Heart right ventricle (tissue), 16 donors: ENCODE results near the gene CASK. TPM values are rescaled to one million over a fixed set of nuclear protein-coding genes. Genes with fewer than 3 reads are reported as not detected.

Experiments
- ATAC-seq, 8 donors: fragments of 200-7000 bp; cut with Tn5 transposase; one replicate each; pipeline ENCODE4 v1.9.1; 2020; ENCODE audit warnings: mild to moderate bottlenecking in 8 of 8, moderate library complexity in 8 of 8, moderate number of reproducible peaks in 1 of 8
- DNase-seq, 2 donors: peaks; one replicate each; pipeline ENCODE4 v3.0.0-alpha.2; 2020
- H3K27ac ChIP-seq, 10 donors: fragments of 200-600 bp; sonication (generic) in 2 of 10; one replicate each; pipeline versions ENCODE4 v1.5.0 to v1.8.0; 2020 to 2022; ENCODE audit warnings: mild to moderate bottlenecking in 3 of 10
- H3K27me3 ChIP-seq, 7 donors: fragments of 200-600 bp; one replicate each; pipeline ENCODE4 v1.8.0; 2021 to 2022; ENCODE audit warnings: mild to moderate bottlenecking in 2 of 7
- H3K36me3 ChIP-seq, 9 donors: fragments of 200-600 bp; sonication (generic) in 1 of 9; one replicate each; pipeline versions ENCODE4 v1.5.0 to v1.8.0; 2020 to 2022; ENCODE audit warnings: mild to moderate bottlenecking in 2 of 9
- H3K4me1 ChIP-seq, 9 donors: fragments of 200-600 bp; sonication (generic) in 1 of 9; one replicate each; pipeline versions ENCODE4 v1.5.0 to v1.8.0; 2020 to 2022; ENCODE audit warnings: mild to moderate bottlenecking in 4 of 9
- H3K4me3 ChIP-seq, 10 donors: fragments of 200-600 bp; sonication (generic) in 2 of 10; one replicate each; pipeline versions ENCODE4 v1.5.0 to v1.8.0; 2020 to 2022; ENCODE audit warnings: mild to moderate bottlenecking in 7 of 10, moderate library complexity in 2 of 10
- H3K9me3 ChIP-seq, 11 donors: fragments of 200-600 bp in 10 of 11; sonication (generic) in 2 of 11; one replicate each; pipeline versions ENCODE4 v1.5.0 to v1.8.0; 2013 to 2022; ENCODE audit warnings: mild to moderate bottlenecking in 2 of 11, control low read depth in 1 of 11, moderate library complexity in 1 of 11
- WGBS, 2 donors: extraction: QIAGEN DNeasy Blood & Tissue Kit; methylation state at CpG; one replicate each; pipeline ENCODE4 v1.1.7; 2013; ENCODE audit warnings: inconsistent platforms in 1 of 2; 5-methylcytosine and 5-hydroxymethylcytosine counted together
- intact Hi-C, 10 donors: fragments of 100-400 bp; cut with DNase I; formaldehyde crosslinking; loops; one replicate each; pipeline versions ENCODE4 v1.11.1 to v1.14.2; 2022
- polyA plus RNA-seq, 2 donors: library from polyadenylated mRNA; stranded (reverse); fragments of 200-250 nt; gene quantifications; one replicate each; pipeline ENCODE4 v1.2.3, GENCODE V29; 2013
- total RNA-seq, 10 donors: library from RNA; stranded (reverse); fragmentation: NEBNext Ultra II Directional in 3 of 10; extraction: Animal tissue kit (Norgen Biotek cat#: 25700) in 3 of 10; gene quantifications; one replicate each; pipeline versions ENCODE4 v1.2.1 to v1.2.4, GENCODE V29; 2021 to 2023
- TF ChIP-seq, protein P1 (sequence below), 9 donors: fragments of 200-600 bp; sonication (generic) in 2 of 9; IDR thresholded peaks; one replicate each; pipeline versions ENCODE4 v1.5.0 to v1.8.0; 2021 to 2022; ENCODE audit warnings: antibody characterized with exemption in 9 of 9, mild to moderate bottlenecking in 5 of 9, moderate library complexity in 1 of 9
- donor health status: Arrhythmogenic right ventricular cardiomyopathy.
- donor health status: ischemic (EF 13 %, LVEDD 7.1; RV severe dilation, severe dysfunction).
- donor health status: healthy with polysubstance abuse.
- donor health status: DM: no; HTN: yes; CAD: no.
- donor health status: DM: no; HTN: no; CAD: no.
- donor health status: ischemic (EF 25% LVEDD 6.9; RV normal size, moderate dysfunction).
- donor health status: ischemic (EF 25% LVEDD 5.7; RV mildly dilated, moderate dysfunction).
- donor health status: healthy.
- donor health status: DM: yes; HTN: yes; CAD: no.
- donor health status: Ischemic cardiomyopathy.
- donor health status: ischemic (EF 35%, LVEDD 5.7; RV mildly dilated, moderate dysfunction).
- donor health status: nonischemic (EF 11% LVEDD 7.7; RV severe dilation, severe dysfunction).
- donor health status: DM: yes; HTN: yes; CAD: no.
- donor health status: PGD.
- donor health status: ischemic (EF 29% LVEDD 5.4; RV normal size, mild dysfunction).
- donor health status: nonischemic (EF 23%, LVEDD 6.1; RV moderate dilation, normal function).

Gene CASK
- total and polyA plus RNA-seq, 12 donors = 2.2 to 20.7 (median 12.7) TPM

DNA sequence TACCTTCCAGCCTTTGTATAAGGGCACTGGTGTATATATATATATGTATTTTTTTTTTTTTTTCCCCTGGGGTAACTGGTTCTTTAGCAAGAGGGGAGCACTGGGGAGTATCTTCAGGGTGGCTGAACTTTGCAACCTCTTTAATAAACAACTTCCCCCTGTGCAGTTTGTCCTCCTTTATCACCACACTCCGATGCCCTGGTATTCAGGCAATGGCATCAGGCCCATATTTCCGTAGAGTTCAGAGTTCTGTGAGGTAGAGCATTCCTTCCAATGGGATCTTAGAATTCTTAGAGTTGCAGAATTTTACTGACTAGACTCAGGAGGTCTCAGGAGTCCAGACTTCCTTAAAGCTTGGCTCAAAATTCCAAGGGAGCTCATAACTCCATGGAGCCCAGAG, 451.6 kb downstream of the CASK start:
- no peaks in the 10 kb centered on the region for H3K9me3 ChIP-seq
- DNase-seq = no peak
- peaks cover 0 to 5% (median 0%) of the 10 kb centered on the region in 9 donors for H3K4me1 ChIP-seq
- no peak overlapping the region for H3K4me3 ChIP-seq
- no peak overlapping the region for H3K27ac ChIP-seq
- no peak for ATAC-seq
- peaks cover 0 to 11% (median 0%) of the 10 kb centered on the region in 7 donors for H3K27me3 ChIP-seq
- TF ChIP-seq, protein P1, sequence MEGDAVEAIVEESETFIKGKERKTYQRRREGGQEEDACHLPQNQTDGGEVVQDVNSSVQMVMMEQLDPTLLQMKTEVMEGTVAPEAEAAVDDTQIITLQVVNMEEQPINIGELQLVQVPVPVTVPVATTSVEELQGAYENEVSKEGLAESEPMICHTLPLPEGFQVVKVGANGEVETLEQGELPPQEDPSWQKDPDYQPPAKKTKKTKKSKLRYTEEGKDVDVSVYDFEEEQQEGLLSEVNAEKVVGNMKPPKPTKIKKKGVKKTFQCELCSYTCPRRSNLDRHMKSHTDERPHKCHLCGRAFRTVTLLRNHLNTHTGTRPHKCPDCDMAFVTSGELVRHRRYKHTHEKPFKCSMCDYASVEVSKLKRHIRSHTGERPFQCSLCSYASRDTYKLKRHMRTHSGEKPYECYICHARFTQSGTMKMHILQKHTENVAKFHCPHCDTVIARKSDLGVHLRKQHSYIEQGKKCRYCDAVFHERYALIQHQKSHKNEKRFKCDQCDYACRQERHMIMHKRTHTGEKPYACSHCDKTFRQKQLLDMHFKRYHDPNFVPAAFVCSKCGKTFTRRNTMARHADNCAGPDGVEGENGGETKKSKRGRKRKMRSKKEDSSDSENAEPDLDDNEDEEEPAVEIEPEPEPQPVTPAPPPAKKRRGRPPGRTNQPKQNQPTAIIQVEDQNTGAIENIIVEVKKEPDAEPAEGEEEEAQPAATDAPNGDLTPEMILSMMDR (IDR thresholded peaks at IDR 0.05) = no peak
- WGBS, 2 donors = 24 to 61% methylated on average over 2 of the region's 2 CpGs
- intact Hi-C loops = no loop called here
- H3K36me3 ChIP-seq = no peaks in the 10 kb centered on the region

DNA sequence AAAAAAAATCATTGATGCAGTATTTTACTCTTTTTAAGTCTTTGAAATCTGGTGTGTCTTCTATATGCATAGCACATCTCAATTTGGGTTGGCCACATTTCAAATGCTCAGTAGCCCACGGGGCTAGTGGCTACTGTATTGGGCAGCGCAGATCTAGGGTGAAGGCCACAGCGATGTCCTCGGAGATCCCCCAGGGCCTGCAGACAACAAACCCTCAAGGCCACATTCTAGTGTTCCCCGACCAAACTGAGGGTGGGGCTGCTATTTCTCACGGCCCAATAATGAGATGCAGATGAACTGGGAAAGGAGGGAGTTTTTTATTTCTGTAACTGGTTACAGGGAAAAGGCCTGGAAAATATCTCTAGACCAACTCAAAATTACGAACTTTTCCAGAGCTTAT, 452.6 kb downstream of the CASK start:
- TF ChIP-seq, protein P1 (IDR thresholded peaks at IDR 0.05) = no peak
- intact Hi-C loops = no loop called here
- DNase-seq = no peak
- 90 to 97% methylated on average over 7 of the region's 7 CpGs for WGBS, 2 donors
- Histone ChIP-seq H3K4me3 (no peak overlapping the region), H3K36me3 (no peaks in the 10 kb centered on the region), H3K27ac (no peak overlapping the region), H3K27me3 (no peaks in the 10 kb centered on the region), H3K4me1 (peaks cover 0 to 5% (median 0%) of the 10 kb centered on the region in 9 donors), H3K9me3 (no peaks in the 10 kb centered on the region)
- no peak for ATAC-seq

- Histone ChIP-seq H3K4me3 (no peak overlapping the region), H3K27ac (peak overlapping the region in 1 of 10 donors; percentile 18), H3K27me3 (no peaks in the 10 kb centered on the region), H3K9me3 (no peaks in the 10 kb centered on the region), H3K36me3 (no peaks in the 10 kb centered on the region), H3K4me1 (peaks cover 0 to 5% (median 0%) of the 10 kb centered on the region in 9 donors)
- no peak for DNase-seq
- whole genome bisulfite sequencing, 2 donors = 61 to 65% methylated on average over 3 of the region's 3 CpGs
- ATAC-seq = peak in 7 of 8 donors; percentile 29 to 99 (median 82)
- TF ChIP-seq, protein P1 (IDR thresholded peaks at IDR 0.05) = no peak
- intact Hi-C loops = no loop called here
Measured at GRCh38 chrX:41468647-41469323, 454.6 kb downstream of the CASK start.

Other genes starting within 250 kb of the CASK start
- 1 to 10 TPM; 1.0 to 9.8 (median 3.7) TPM for gene GPR34, start 234.6 kb downstream of the CASK start, total RNA-seq
- gene GPR34, start 234.6 kb downstream of the CASK start, polyA plus RNA-seq = 1 to 10 TPM; 2.2 to 2.4 TPM
- under 1 TPM in 3 of 10 donors, not detected in 7; 0.09 to 0.36 (median 0.25) TPM for gene GPR82, start 199.4 kb downstream of the CASK start, total RNA-seq
- under 1 TPM in 1 of 2 donors, not detected in 1; 0.06 TPM for gene GPR82, start 199.4 kb downstream of the CASK start, polyA plus RNA-seq